Esophagus muscularis mucosa (tissue), 3 donors: Measurements from ENCODE around the gene CRISPLD2.

ENCODE experiments used
- CTCF ChIP-seq, 3 experiments: fragments of 200-600 bp in 2 of 3; fragments of 450-650 bp in 1 of 3; sonication (generic) in 2 of 3; IDR thresholded peaks; one replicate each; pipeline ENCODE4 v1.5.1; 2017 to 2019; ENCODE audit warnings: antibody characterized with exemption in 3 of 3, mild to moderate bottlenecking in 2 of 3, moderate library complexity in 1 of 3
- POLR2A ChIP-seq: fragments of 450-650 bp; IDR thresholded peaks from one replicate; pipeline ENCODE4 v1.6.1; 2017; ENCODE audit warnings: antibody characterized with exemption, moderate library complexity, mild to moderate bottlenecking, low read depth

- no peak for TF ChIP-seq CTCF (IDR thresholded peaks at IDR 0.05)
- TF ChIP-seq POLR2A, result no peak
Measured at GRCh38 chr16:84813141-84813934, 6.4 kb upstream of the CRISPLD2 start.
